Ureter (tissue), 1 donor: Measurements from ENCODE around the gene KRTAP20-3. TPM values are rescaled to one million over a fixed set of nuclear protein-coding genes. Genes with fewer than 3 reads are reported as not detected.

Experiments
- DNase-seq: peaks from one replicate; pipeline ENCODE4 v3.0.0-alpha.2; 2020; ENCODE audit warnings: low spot score
- total RNA-seq: library from RNA; stranded (reverse); gene quantifications from one replicate; pipeline ENCODE4 v1.2.4, GENCODE V29; 2023
- donor health status: DM: yes; HTN: yes; CAD: no.

Gene KRTAP20-3
- not detected for total RNA-seq

DNA sequence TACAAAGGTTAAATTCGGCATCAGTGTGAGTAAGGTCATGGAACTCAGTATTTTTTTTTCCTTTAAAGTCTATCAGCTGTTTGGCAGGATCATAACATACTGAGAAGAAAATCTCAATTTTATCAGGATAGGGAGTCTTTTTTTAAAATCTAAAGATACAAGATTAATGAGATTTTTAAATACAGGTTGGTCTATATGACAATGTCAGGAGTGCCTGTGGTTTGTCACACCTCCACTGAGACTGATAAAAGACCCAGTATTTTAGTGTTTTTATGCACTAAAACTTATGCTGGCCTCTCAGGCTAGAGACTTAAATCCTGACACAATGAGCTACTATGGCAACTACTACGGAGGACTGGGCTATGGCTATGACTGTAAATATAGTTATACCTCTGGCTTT, at the start of gene KRTAP20-3:
KRTAP20-3 (plus strand) TSS at position 301 of the 400 bp plus-strand sequence.
- DNase-seq, result no peak

GRCh38 chr21:30598802-30599201, 43.9 kb upstream of the KRTAP20-3 start, which contains the start of gene KRTAP6-2:
KRTAP6-2 (minus strand) TSS chr21:30598902; CDS start chr21:30598874, 28 bp downstream.
- no peak for DNase-seq

- no peak for DNase-seq
These were observed 41.9 kb upstream of the KRTAP20-3 start, which contains the start of gene KRTAP22-1 for GRCh38 chr21:30600787-30601186. KRTAP22-1 (plus strand) TSS chr21:30601087.

- no peak for DNase-seq
These were observed 36.7 kb upstream of the KRTAP20-3 start for GRCh38 chr21:30605968-30606367.

DNA sequence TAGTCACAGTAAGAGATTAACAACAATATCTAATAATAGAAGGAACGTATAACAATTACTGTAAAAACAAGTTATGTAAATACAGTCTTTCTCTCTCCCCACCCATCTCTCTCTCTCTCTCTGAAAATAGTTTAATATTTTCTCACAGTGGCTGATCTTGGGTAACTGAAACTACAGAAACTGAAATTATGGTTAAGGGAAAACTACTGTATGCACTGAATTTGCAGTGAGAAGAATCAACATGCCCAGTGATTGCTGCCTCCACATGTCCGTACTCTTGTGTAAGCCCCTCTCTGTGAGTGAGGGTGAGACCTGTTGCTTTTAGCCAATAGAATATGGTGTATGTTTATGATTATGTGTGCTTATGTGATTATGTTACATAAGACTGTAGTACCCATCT, 30.5 kb upstream of the KRTAP20-3 start:
- DNase-seq, result no peak

- no peak for DNase-seq
These were observed 28.8 kb upstream of the KRTAP20-3 start, which contains the start of gene KRTAP6-1 for GRCh38 chr21:30613836-30614235. KRTAP6-1 (minus strand) TSS chr21:30613930; CDS start chr21:30613904, 26 bp downstream.

DNA sequence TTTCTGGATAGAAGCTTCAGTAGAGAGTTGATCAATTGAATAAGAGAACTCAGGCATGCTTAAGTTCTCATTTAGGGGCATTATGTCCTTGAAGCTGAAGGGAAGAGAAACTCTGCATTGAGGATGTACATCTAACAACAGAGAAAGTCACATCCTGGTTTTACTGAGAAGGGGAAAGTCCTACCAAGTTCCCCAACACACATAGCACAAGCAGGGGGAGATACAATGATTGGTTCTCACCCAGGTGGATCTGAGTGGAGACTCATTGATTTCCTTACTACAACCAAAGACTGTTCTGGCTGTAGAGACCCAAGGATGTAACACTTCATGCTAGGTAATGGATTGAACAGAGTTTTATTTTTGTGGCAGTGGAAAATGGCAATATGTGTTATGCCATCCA, 27.5 kb upstream of the KRTAP20-3 start:
- DNase-seq, result no peak

DNA sequence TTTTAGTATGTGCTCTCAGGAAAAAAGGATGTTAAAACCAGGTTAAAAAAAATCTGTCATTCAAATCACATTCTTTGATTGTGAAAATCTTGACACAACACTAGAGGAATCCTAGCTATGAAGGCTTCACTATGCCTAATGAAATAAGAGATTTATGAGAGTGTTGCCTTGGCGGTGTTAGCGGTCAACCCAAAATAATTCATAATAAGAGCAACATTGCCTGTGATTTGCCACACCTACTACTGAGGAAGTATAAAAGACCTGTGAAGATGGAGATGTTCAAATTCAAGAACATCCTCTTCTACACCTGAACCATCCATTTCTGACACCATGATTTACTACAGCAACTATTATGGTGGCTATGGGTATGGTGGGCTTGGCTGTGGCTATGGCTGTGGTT, 26.5 kb upstream of the KRTAP20-3 start, which contains the start of gene KRTAP20-1:
KRTAP20-1 (plus strand) TSS at position 301 of the 400 bp plus-strand sequence; CDS start at position 331, 30 bp downstream.
- no peak for DNase-seq

DNA sequence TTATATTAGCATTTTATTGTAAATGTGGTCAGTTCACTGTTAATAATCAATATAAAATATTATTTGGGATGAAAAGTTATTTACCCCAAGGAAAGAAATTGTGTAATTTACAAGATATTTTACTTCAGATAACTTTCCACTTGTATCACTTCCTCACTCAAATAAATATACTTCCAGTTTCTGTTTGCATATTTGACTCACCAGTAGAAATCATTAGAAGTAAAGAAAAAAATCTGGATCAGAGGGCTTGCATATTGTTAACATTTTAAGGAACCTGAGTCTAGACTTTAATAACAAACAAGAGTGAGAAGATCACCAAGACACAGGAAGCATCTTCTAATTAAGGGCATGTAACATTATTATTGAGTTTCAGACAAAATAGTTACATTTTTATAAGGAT, 22.6 kb upstream of the KRTAP20-3 start:
- DNase-seq, result no peak

- DNase-seq, result no peak
These were observed 22.1 kb upstream of the KRTAP20-3 start, which contains the start of gene KRTAP20-4 for GRCh38 chr21:30620522-30620921. KRTAP20-4 (plus strand) TSS chr21:30620627.

- DNase-seq, result no peak
These were observed 19.3 kb upstream of the KRTAP20-3 start for GRCh38 chr21:30623362-30623761.

DNA sequence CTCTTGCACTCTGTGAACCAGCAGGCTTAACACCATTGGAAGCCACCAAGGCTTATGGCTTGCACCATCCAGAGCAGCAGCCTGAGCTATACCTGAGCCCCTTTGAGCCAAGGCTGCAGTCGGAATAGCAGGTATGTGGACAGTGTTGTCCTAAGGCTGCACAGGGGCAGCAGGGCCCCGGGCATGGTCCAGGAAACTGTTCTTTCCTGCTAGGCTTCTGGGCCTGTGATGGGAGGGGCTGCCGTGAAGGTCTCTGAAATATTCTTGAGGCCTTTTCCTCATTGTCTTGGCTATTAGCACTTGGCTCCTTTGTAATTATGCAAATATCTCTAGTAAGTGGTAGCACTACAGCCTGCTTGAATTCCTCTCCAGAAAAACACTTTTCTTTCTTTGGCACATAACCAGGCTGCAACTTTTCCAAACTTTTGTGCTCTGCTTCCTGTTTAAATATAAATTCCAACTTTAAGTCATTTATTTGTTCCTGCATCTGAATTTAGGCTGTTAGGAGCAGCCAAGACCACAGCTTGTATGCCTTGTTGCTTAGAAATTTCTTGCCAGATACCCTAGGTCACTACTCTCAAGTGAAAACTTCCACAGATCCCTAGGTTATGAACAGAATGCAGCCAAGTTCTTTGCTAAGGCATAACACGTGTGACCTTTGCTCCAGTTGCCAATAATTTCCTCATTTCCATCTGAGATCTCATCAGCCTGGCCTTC, 17.1 kb upstream of the KRTAP20-3 start:
- DNase-seq, result no peak

- DNase-seq, result no peak
These were observed 14.6 kb upstream of the KRTAP20-3 start for GRCh38 chr21:30628109-30628508.

DNA sequence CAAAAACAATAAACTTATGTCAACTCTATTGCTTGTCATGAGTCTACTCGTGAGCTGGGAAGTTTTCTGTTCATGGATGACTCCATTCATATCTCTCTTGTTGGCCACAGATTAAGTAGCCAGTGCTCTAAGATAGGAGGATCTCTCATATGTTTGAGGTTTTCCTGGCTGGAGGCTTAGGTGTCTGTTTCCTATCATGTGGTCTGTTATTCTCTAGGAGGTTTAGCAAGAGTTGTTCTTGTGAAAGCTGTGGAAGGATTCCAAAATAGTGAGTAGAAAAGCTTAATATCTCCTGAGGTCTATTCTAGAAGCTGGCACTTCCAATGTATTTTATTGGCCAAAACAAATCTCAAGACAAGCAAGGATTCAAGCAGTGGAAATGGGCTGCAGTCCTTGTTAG, 13.5 kb upstream of the KRTAP20-3 start:
- no peak for DNase-seq

GRCh38 chr21:30634906-30635305, 7.8 kb upstream of the KRTAP20-3 start, which contains the start of gene KRTAP20-2:
KRTAP20-2 (plus strand) TSS chr21:30635206; CDS start chr21:30635264, 58 bp downstream.
- no peak for DNase-seq

DNA sequence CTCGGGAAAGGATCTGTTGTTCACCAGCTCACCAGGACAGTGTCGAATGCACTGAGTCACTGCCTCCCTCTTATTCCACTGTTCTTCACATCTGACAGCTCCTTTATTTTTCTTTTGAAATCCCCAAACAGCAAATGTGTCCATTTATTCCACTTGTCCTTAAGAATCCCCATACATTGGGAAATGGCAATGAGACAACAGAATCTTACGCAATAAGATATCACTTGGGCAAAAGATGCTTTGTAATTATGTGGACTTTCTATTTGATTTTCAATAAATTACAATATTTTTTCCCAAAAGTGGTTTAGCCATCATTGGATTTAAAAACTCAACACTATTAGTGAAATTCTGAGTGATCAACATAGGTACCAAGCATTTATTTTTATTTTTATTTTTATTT, 4.0 kb upstream of the KRTAP20-3 start:
- DNase-seq, result no peak

- no peak for DNase-seq
These were observed 4.3 kb downstream of the KRTAP20-3 start for GRCh38 chr21:30646904-30647414.

GRCh38 chr21:30652891-30653290, 10.2 kb downstream of the KRTAP20-3 start:
- DNase-seq, result no peak

DNA sequence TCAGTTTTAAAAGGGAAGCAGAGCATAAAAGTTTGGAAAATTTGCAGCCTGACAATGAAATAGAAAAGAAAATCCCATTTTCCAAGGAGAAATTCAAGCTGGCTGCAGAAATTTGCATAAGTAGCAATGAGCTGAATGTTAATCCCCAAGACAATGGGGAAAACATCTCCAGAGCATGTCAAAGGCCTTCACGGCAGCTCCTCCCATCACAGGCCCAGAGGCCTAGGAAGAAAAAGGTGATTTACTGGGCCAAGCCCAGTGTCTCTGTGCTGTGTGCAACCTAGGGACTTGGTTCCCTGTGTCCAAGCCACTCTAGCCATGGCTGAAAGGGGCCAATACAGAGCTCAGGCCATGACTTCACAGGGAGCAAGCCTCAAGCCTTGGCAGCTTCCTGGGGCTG, 26.1 kb downstream of the KRTAP20-3 start:
- DNase-seq, result no peak

DNA sequence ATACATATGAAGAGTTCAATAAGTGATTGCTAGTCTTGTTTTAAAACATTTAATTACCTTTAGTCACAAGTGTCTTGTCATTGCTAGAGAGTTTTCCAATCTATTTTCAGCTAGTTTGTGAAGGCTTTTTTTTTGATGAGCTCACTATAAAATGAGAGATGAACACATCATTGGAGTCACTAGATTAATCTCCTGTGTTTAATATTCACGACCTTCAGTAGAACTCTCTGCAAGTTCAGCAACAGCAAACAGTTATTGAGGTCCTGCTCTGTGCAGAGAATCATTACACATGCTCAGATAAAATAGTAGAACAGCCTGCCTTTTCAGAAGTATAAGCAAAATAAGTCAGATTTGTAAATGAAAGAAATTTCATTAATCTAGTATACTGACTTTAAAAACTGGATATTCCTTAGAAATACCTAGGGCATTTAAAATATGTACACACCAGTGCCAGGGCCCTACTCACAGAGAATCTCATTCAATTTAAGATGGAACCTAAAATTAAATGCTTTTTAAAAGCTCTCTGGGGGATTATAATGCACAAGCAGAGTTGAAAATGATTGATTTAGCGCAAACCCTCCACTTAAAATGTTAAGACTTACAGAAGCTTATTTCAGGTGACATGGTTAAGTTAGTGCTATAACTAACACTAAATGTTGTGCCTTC, 30.5 kb downstream of the KRTAP20-3 start:
- DNase-seq, result no peak

- no peak for DNase-seq
These were observed 31.6 kb downstream of the KRTAP20-3 start for GRCh38 chr21:30674312-30674711.

GRCh38 chr21:30676737-30677136, 34.1 kb downstream of the KRTAP20-3 start:
- DNase-seq, result no peak

GRCh38 chr21:30680586-30680985, 37.9 kb downstream of the KRTAP20-3 start:
- no peak for DNase-seq
